IPS-15b (cell line): Measurements from ENCODE around the gene ITGB7.

Source experiments
- H3K27me3 ChIP-seq: one replicate; pipeline ENCODE4 v1.6.1; 2013; ENCODE audit warnings: low read length; ENCODE audit not compliant: control insufficient read depth, insufficient read depth
- H3K36me3 ChIP-seq: one replicate; pipeline ENCODE4 v1.6.1; 2013; ENCODE audit warnings: low read length; ENCODE audit not compliant: control insufficient read depth, insufficient read depth
- H3K4me1 ChIP-seq: one replicate; pipeline ENCODE4 v1.6.1; 2013; ENCODE audit warnings: mild to moderate bottlenecking, low read length; ENCODE audit not compliant: control insufficient read depth, insufficient read depth
- H3K4me3 ChIP-seq: one replicate; pipeline ENCODE4 v1.5.1; 2013; ENCODE audit warnings: low read depth, low read length
- H3K9ac ChIP-seq: one replicate; pipeline ENCODE4 v1.6.1; 2013; ENCODE audit warnings: low read depth, mild to moderate bottlenecking, low read length
- H3K9me3 ChIP-seq: one replicate; pipeline ENCODE4 v1.6.1; 2013; ENCODE audit warnings: mild to moderate bottlenecking, low read length; ENCODE audit not compliant: control insufficient read depth, insufficient read depth

Gene ITGB7

GRCh38 chr12:53207042-53207441 lies at the start of gene ITGB7:
ITGB7 (minus strand) TSS chr12:53207251; CDS start chr12:53200443, 6,808 bp downstream.
- peaks cover 4% of the 10 kb centered on the region for H3K27me3 ChIP-seq
- peaks cover 2% of the 10 kb centered on the region for H3K4me1 ChIP-seq
- H3K9ac ChIP-seq, result no peak within 1 kb of the TSS
- H3K9me3 ChIP-seq, result no peaks in the 10 kb centered on the region
- no peak within 1 kb of the TSS for H3K4me3 ChIP-seq
- peaks cover 12% of the 10 kb centered on the region for H3K36me3 ChIP-seq

- H3K27me3 ChIP-seq, result no peaks in the 10 kb centered on the region
- H3K9me3 ChIP-seq, result no peaks in the 10 kb centered on the region
- H3K4me1 ChIP-seq, result peaks cover 4% of the 10 kb centered on the region
- no peak overlapping the region for H3K9ac ChIP-seq
- H3K36me3 ChIP-seq, result peaks cover 7% of the 10 kb centered on the region
- no peak overlapping the region for H3K4me3 ChIP-seq
Measured at GRCh38 chr12:53255996-53256395, 48.9 kb upstream of the ITGB7 start.

- Histone ChIP-seq H3K9ac (no peak overlapping the region), H3K27me3 (no peaks in the 10 kb centered on the region), H3K4me1 (peaks cover 4% of the 10 kb centered on the region)
Measured at GRCh38 chr12:53254816-53255545, 47.9 kb upstream of the ITGB7 start.

GRCh38 chr12:53253298-53253697 lies 46.2 kb upstream of the ITGB7 start:
- Histone ChIP-seq H3K9ac (no peak overlapping the region), H3K4me3 (no peak overlapping the region), H3K27me3 (no peaks in the 10 kb centered on the region), H3K9me3 (no peaks in the 10 kb centered on the region), H3K36me3 (peaks cover 7% of the 10 kb centered on the region), H3K4me1 (peaks cover 4% of the 10 kb centered on the region)

More at GRCh38 chr12:53254816-53255545, 47.9 kb upstream of the ITGB7 start:
- Histone ChIP-seq H3K9me3 (no peaks in the 10 kb centered on the region), H3K4me3 (no peak overlapping the region), H3K36me3 (peaks cover 7% of the 10 kb centered on the region)

- H3K4me1 ChIP-seq, result peaks cover 4% of the 10 kb centered on the region
- H3K9me3 ChIP-seq, result no peaks in the 10 kb centered on the region
- peak overlapping the region; percentile 74 for H3K9ac ChIP-seq
- no peaks in the 10 kb centered on the region for H3K27me3 ChIP-seq
- H3K36me3 ChIP-seq, result peaks cover 7% of the 10 kb centered on the region
- peak overlapping the region; percentile 95 for H3K4me3 ChIP-seq
Measured at GRCh38 chr12:53252349-53252916, 45.4 kb upstream of the ITGB7 start.

- Histone ChIP-seq H3K27me3 (no peaks in the 10 kb centered on the region), H3K36me3 (peaks cover 7% of the 10 kb centered on the region), H3K4me1 (peaks cover 4% of the 10 kb centered on the region), H3K9ac (peak overlapping the region; percentile 74), H3K4me3 (peak overlapping the region; percentile 95), H3K9me3 (no peaks in the 10 kb centered on the region)
Measured at GRCh38 chr12:53251477-53252348, 44.7 kb upstream of the ITGB7 start.

GRCh38 chr12:53245286-53245685 lies 38.2 kb upstream of the ITGB7 start:
- Histone ChIP-seq H3K9ac (no peak overlapping the region), H3K9me3 (no peaks in the 10 kb centered on the region), H3K4me3 (no peak overlapping the region), H3K36me3 (no peaks in the 10 kb centered on the region), H3K27me3 (no peaks in the 10 kb centered on the region), H3K4me1 (peaks cover 13% of the 10 kb centered on the region)

GRCh38 chr12:53244337-53244736 lies 37.3 kb upstream of the ITGB7 start:
- Histone ChIP-seq H3K9ac (no peak overlapping the region), H3K36me3 (no peaks in the 10 kb centered on the region), H3K4me3 (no peak overlapping the region), H3K27me3 (no peaks in the 10 kb centered on the region), H3K4me1 (peaks cover 13% of the 10 kb centered on the region), H3K9me3 (no peaks in the 10 kb centered on the region)

GRCh38 chr12:53241623-53242412 lies 34.8 kb upstream of the ITGB7 start:
- Histone ChIP-seq H3K27me3 (no peaks in the 10 kb centered on the region), H3K36me3 (no peaks in the 10 kb centered on the region), H3K9ac (no peak overlapping the region), H3K4me3 (no peak overlapping the region), H3K9me3 (no peaks in the 10 kb centered on the region), H3K4me1 (peaks cover 15% of the 10 kb centered on the region)

GRCh38 chr12:53239643-53240258 lies 32.7 kb upstream of the ITGB7 start:
- peaks cover 30% of the 10 kb centered on the region for H3K4me1 ChIP-seq
- H3K27me3 ChIP-seq, result no peaks in the 10 kb centered on the region
- no peak overlapping the region for H3K9ac ChIP-seq
- H3K36me3 ChIP-seq, result no peaks in the 10 kb centered on the region
- no peak overlapping the region for H3K4me3 ChIP-seq
- H3K9me3 ChIP-seq, result no peaks in the 10 kb centered on the region
